HG03558 (cell line): ENCODE results near the gene HAGH.
"Not testable (repeated sequence)": the region's sequence is repeated elsewhere in the genome, so short reads cannot be mapped to it uniquely, and the experiment has no call there.

Source experiments
- ATAC-seq: cut with Tn5 transposase; IDR thresholded peaks from one replicate; pipeline ENCODE4 v1.9.1; 2021; ENCODE audit warnings: moderate number of reproducible peaks; ENCODE audit not compliant: unreplicated experiment; ENCODE audit errors: extremely low read depth

Gene HAGH

GRCh38 chr16:1826691-1827573 lies at the start of gene HAGH, which contains the start of gene FAHD1:
HAGH (minus strand) TSS chr16:1826825; CDS start chr16:1826787, 38 bp downstream.
FAHD1 (plus strand) TSS chr16:1827206; CDS start chr16:1827239, 33 bp downstream.
- peak; percentile 57 for ATAC-seq

- not testable (repeated sequence) for ATAC-seq
These were observed 49.4 kb upstream of the HAGH start for GRCh38 chr16:1876066-1876465.

GRCh38 chr16:1874854-1875253 lies 48.2 kb upstream of the HAGH start:
- no peak for ATAC-seq

- ATAC-seq: no peak
These were observed 45.5 kb upstream of the HAGH start, which contains the start of gene MEIOB for GRCh38 chr16:1871974-1872635. MEIOB (minus strand) TSS chr16:1872164; CDS start chr16:1868175, 3,989 bp downstream.

GRCh38 chr16:1870365-1871082 lies 43.9 kb upstream of the HAGH start:
- ATAC-seq: no peak

- no peak for ATAC-seq
These were observed 39.5 kb upstream of the HAGH start for GRCh38 chr16:1865902-1866690.

GRCh38 chr16:1863681-1864460 lies 37.2 kb upstream of the HAGH start:
- no peak for ATAC-seq

- no peak for ATAC-seq
These were observed 35.8 kb upstream of the HAGH start for GRCh38 chr16:1862394-1862793.

GRCh38 chr16:1861730-1862129 lies 35.1 kb upstream of the HAGH start:
- no peak for ATAC-seq

GRCh38 chr16:1859650-1860049 lies 33.0 kb upstream of the HAGH start:
- no peak for ATAC-seq

GRCh38 chr16:1858189-1858865 lies 31.7 kb upstream of the HAGH start:
- ATAC-seq: no peak

GRCh38 chr16:1857433-1858097 lies 30.9 kb upstream of the HAGH start:
- ATAC-seq: no peak

- no peak for ATAC-seq
These were observed 25.2 kb upstream of the HAGH start for GRCh38 chr16:1851793-1852192.

- no peak for ATAC-seq
These were observed 24.4 kb upstream of the HAGH start for GRCh38 chr16:1850981-1851380.

- no peak for ATAC-seq
These were observed 19.8 kb upstream of the HAGH start for GRCh38 chr16:1846416-1846815.

GRCh38 chr16:1845985-1846384 lies 19.4 kb upstream of the HAGH start:
- ATAC-seq: no peak

GRCh38 chr16:1839554-1839953 lies 12.9 kb upstream of the HAGH start:
- no peak for ATAC-seq

- no peak for ATAC-seq
These were observed 7.5 kb upstream of the HAGH start for GRCh38 chr16:1834096-1834495.
